Activated T-helper 1 cell treated with Interleukin-2 at 50 U/mL for 16 hours (primary cell): ENCODE data around the gene MYBPHL.

Experiments used
- DNase-seq: peaks from one replicate; pipeline ENCODE4 v3.0.0-alpha.2; 2020; ENCODE audit warnings: low read depth

MYBPHL gene

GRCh38 chr1:109251277-109252166, 55.3 kb downstream of the MYBPHL start:
- no peak for DNase-seq

- DNase-seq, result no peak
Observed at GRCh38 chr1:109250454-109251276, 56.1 kb downstream of the MYBPHL start.

- DNase-seq, result no peak
Observed at GRCh38 chr1:109249654-109250401, 57.0 kb downstream of the MYBPHL start.

- peak; percentile 47 for DNase-seq
Observed at GRCh38 chr1:109248797-109249629, 57.8 kb downstream of the MYBPHL start, which contains the start of gene CELSR2. Gene CELSR2, plus strand, starts transcription at chr1:109249539. Its CDS starts 541 bp downstream, at chr1:109250080.

GRCh38 chr1:109248444-109248796, 58.4 kb downstream of the MYBPHL start:
- DNase-seq, result no peak

- no peak for DNase-seq
Observed at GRCh38 chr1:109247401-109248365, 59.1 kb downstream of the MYBPHL start.

GRCh38 chr1:109246141-109246551, 60.7 kb downstream of the MYBPHL start:
- DNase-seq, result no peak

GRCh38 chr1:109243860-109244552, 62.8 kb downstream of the MYBPHL start:
- DNase-seq, result no peak

- DNase-seq, result no peak
Observed at GRCh38 chr1:109243221-109243620, 63.6 kb downstream of the MYBPHL start.

GRCh38 chr1:109242387-109242786, 64.4 kb downstream of the MYBPHL start:
- DNase-seq, result no peak
